Parathyroid adenoma (tissue), 2 donors: ENCODE data around the gene TEDC2.

Source experiments
- H2AFZ ChIP-seq: fragments of 300-600 bp; sonication (generic); one replicate; pipeline ENCODE4 v1.7.0; 2017; ENCODE audit warnings: antibody characterized with exemption, mild to moderate bottlenecking
- H3K27ac ChIP-seq: fragments of 300-600 bp; sonication (generic); one replicate; pipeline ENCODE4 v1.7.0; 2017
- H3K27me3 ChIP-seq: fragments of 300-600 bp; sonication (generic); one replicate; pipeline ENCODE4 v1.7.0; 2017; ENCODE audit warnings: low read length; ENCODE audit not compliant: control insufficient read depth, insufficient read depth
- H3K36me3 ChIP-seq: fragments of 300-600 bp; sonication (generic); one replicate; pipeline ENCODE4 v1.7.0; 2017; ENCODE audit warnings: low read length; ENCODE audit not compliant: control insufficient read depth, insufficient read depth
- H3K4me1 ChIP-seq: fragments of 300-600 bp; sonication (generic); one replicate; pipeline ENCODE4 v1.7.0; 2017; ENCODE audit warnings: control low read depth
- H3K4me2 ChIP-seq: fragments of 300-600 bp; sonication (generic); one replicate; pipeline ENCODE4 v1.7.0; 2017; ENCODE audit warnings: low read length
- H3K4me3 ChIP-seq: fragments of 300-600 bp; sonication (generic); one replicate; pipeline ENCODE4 v1.7.0; 2017; ENCODE audit warnings: low read depth, low read length
- H3K79me2 ChIP-seq: fragments of 300-600 bp; sonication (generic); one replicate; pipeline ENCODE4 v1.7.0; 2017; ENCODE audit warnings: control low read depth
- H3K9ac ChIP-seq: fragments of 300-600 bp; sonication (generic); one replicate; pipeline ENCODE4 v1.7.0; 2017; ENCODE audit warnings: mild to moderate bottlenecking
- H3K9me3 ChIP-seq: fragments of 300-600 bp; sonication (generic); one replicate; pipeline ENCODE4 v1.7.0; 2017; ENCODE audit warnings: low read length; ENCODE audit not compliant: control insufficient read depth
- CTCF ChIP-seq: fragments of 300-600 bp; sonication (generic); IDR thresholded peaks from one replicate; pipeline ENCODE4 v1.7.0; 2017; ENCODE audit warnings: antibody characterized with exemption, mild to moderate bottlenecking
- donor health status: primary hyperparathyroidism.

Gene TEDC2

GRCh38 chr16:2500918-2501750 lies 41.2 kb downstream of the TEDC2 start:
- peak; percentile 96 for TF ChIP-seq CTCF

GRCh38 chr16:2501946-2502895 lies 42.3 kb downstream of the TEDC2 start:
- Histone ChIP-seq H3K79me2 (peaks cover 3% of the 10 kb centered on the region), H3K4me2 (no peak overlapping the region), H3K4me1 (no peaks in the 10 kb centered on the region), H3K27ac (no peak overlapping the region), H3K9me3 (no peaks in the 10 kb centered on the region), H3K36me3 (no peaks in the 10 kb centered on the region), H3K4me3 (no peak overlapping the region), H2AFZ (no peak overlapping the region), H3K9ac (no peak overlapping the region), H3K27me3 (no peaks in the 10 kb centered on the region)
- no peak for TF ChIP-seq CTCF

More at GRCh38 chr16:2500918-2501750, 41.2 kb downstream of the TEDC2 start:
- peak overlapping the region; percentile 19 for H3K4me2 ChIP-seq
- peaks cover 3% of the 10 kb centered on the region for H3K79me2 ChIP-seq
- no peaks in the 10 kb centered on the region for H3K27me3 ChIP-seq
- H2AFZ ChIP-seq, result peak overlapping the region; percentile 72
- H3K36me3 ChIP-seq, result no peaks in the 10 kb centered on the region
- no peak overlapping the region for H3K9ac ChIP-seq
- no peaks in the 10 kb centered on the region for H3K4me1 ChIP-seq
- H3K4me3 ChIP-seq, result no peak overlapping the region
- H3K27ac ChIP-seq, result no peak overlapping the region
- H3K9me3 ChIP-seq, result no peaks in the 10 kb centered on the region

GRCh38 chr16:2505695-2506094 lies 45.8 kb downstream of the TEDC2 start:
- TF ChIP-seq CTCF, result no peak
- Histone ChIP-seq H3K27ac (no peak overlapping the region), H2AFZ (no peak overlapping the region), H3K4me1 (no peaks in the 10 kb centered on the region), H3K4me3 (no peak overlapping the region), H3K27me3 (no peaks in the 10 kb centered on the region), H3K9ac (no peak overlapping the region), H3K9me3 (no peaks in the 10 kb centered on the region), H3K4me2 (no peak overlapping the region), H3K36me3 (no peaks in the 10 kb centered on the region), H3K79me2 (peaks cover 3% of the 10 kb centered on the region)

GRCh38 chr16:2507052-2507659 lies 47.2 kb downstream of the TEDC2 start:
- Histone ChIP-seq H3K9me3 (no peaks in the 10 kb centered on the region), H3K4me3 (no peak overlapping the region), H3K27ac (no peak overlapping the region), H3K36me3 (no peaks in the 10 kb centered on the region), H2AFZ (no peak overlapping the region), H3K4me1 (peaks cover 7% of the 10 kb centered on the region), H3K4me2 (no peak overlapping the region), H3K9ac (no peak overlapping the region), H3K79me2 (no peaks in the 10 kb centered on the region), H3K27me3 (no peaks in the 10 kb centered on the region)
- TF ChIP-seq CTCF, result no peak
